Prostate gland (tissue), 2 donors: Measurements from ENCODE around the gene SYT17.

ENCODE experiments used
- POLR2A ChIP-seq: fragments of 450-650 bp; IDR thresholded peaks from one replicate; pipeline ENCODE4 v1.6.1; 2016; ENCODE audit warnings: antibody characterized with exemption, mild to moderate bottlenecking
- POLR2AphosphoS5 ChIP-seq: sonication (generic); formaldehyde crosslinking; IDR thresholded peaks from one replicate; pipeline ENCODE4 v1.6.1; 2017; ENCODE audit warnings: antibody characterized with exemption
- TF ChIP-seq, protein P1 (sequence below), 4 experiments: fragments of 200-600 bp in 2 of 4; fragments of 450-650 bp in 2 of 4; sonication (generic) in 2 of 4; IDR thresholded peaks; 1 replicate in 3 of 4; 2 replicates in 1 of 4; pipeline ENCODE4 v1.5.1; 2016 to 2019; ENCODE audit warnings: antibody characterized with exemption in 4 of 4, mild to moderate bottlenecking in 2 of 4, moderate library complexity in 2 of 4

DNA sequence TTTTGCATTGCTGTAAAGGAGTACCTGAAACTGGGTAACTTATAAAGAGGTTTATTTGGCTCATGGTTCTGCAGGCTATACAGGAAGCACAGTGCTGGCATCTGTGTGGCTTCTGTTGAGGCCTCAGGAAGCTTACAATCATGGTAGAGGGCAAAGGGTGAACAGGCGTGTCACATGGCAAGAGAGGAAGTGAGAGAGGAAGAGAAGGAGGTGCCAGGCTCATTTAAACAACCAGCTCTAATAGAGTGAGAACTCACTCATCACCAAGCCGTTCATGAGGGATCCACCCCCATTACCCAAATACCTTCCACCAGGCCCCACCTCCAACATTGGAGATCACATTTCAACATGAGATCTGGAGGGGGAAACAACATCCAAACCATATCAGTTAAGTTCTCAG, 101.1 kb downstream of the SYT17 start:
- TF ChIP-seq POLR2A = no peak
- TF ChIP-seq, protein P1, sequence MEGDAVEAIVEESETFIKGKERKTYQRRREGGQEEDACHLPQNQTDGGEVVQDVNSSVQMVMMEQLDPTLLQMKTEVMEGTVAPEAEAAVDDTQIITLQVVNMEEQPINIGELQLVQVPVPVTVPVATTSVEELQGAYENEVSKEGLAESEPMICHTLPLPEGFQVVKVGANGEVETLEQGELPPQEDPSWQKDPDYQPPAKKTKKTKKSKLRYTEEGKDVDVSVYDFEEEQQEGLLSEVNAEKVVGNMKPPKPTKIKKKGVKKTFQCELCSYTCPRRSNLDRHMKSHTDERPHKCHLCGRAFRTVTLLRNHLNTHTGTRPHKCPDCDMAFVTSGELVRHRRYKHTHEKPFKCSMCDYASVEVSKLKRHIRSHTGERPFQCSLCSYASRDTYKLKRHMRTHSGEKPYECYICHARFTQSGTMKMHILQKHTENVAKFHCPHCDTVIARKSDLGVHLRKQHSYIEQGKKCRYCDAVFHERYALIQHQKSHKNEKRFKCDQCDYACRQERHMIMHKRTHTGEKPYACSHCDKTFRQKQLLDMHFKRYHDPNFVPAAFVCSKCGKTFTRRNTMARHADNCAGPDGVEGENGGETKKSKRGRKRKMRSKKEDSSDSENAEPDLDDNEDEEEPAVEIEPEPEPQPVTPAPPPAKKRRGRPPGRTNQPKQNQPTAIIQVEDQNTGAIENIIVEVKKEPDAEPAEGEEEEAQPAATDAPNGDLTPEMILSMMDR (IDR thresholded peaks at IDR 0.05) = no peak
- TF ChIP-seq POLR2AphosphoS5 = no peak
